GM21786 (cell line): ENCODE data around the gene ZKSCAN5.
A peak's percentile ranks its signal among the peaks of the same experiment; 100 is the strongest.
"Not testable (repeated sequence)": the region's sequence is repeated elsewhere in the genome, so short reads cannot be mapped to it uniquely, and the experiment has no call there.

Experiments used
- ATAC-seq: cut with Tn5 transposase; IDR thresholded peaks from one replicate; pipeline ENCODE4 v1.9.1; 2021; ENCODE audit not compliant: unreplicated experiment

ZKSCAN5 gene

DNA sequence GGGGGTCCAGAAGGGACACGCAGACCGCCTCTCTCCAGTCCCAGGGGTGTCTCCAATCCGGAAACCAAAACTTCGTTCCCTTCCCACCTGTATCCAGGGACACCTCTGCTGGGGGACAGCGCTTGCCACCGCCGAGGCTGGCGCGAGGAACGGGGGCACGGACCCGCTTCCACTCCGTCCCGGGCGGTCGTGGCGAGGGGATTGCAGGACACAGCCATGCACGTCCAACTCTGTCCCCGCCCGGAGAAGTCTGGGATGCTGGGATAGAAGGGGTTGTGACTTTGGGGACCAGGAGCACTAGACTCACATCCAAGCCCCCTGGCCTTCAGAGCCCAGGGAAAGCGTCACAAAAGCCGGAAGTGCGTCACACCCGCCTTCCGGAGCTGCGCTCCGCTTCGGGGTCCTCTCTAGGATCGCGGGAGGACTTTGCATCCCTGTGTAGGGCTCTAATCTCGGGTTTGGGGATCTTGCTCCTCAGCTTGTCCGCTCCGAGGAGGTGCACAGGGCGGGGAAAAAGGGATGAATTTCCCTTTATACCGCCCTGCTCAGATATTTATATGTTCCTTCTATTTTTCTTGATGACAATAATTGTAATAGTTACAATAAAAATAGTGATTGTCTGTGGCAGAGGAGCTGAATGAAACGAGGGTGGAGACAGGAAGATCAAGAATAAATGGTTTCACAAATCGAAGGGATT, 47.5 kb downstream of the ZKSCAN5 start, which contains the start of gene FAM200A:
Gene FAM200A, minus strand, starts transcription at position 348 of the 697 bp plus-strand sequence. CDS start 3,707 bp downstream, outside the sequence.
- peak; percentile 98 for ATAC-seq

DNA sequence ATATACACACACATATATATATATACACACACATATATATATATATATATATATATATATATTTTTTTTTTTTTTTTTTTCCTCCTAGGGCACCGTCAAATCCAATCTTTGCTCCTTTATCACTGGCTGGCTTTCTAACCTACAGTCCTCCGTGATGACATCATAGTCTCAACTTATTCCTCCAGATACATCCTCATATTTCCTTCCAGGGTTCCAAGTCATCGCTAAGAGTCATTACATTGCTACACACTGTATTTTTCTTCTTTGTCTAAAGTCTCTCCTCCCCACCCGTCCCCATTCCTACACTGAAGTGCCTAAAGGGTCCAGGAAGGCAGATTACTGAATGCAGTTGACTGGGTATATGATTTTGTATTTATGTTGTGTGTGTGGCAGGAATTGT, 48.6 kb downstream of the ZKSCAN5 start:
- no peak for ATAC-seq

DNA sequence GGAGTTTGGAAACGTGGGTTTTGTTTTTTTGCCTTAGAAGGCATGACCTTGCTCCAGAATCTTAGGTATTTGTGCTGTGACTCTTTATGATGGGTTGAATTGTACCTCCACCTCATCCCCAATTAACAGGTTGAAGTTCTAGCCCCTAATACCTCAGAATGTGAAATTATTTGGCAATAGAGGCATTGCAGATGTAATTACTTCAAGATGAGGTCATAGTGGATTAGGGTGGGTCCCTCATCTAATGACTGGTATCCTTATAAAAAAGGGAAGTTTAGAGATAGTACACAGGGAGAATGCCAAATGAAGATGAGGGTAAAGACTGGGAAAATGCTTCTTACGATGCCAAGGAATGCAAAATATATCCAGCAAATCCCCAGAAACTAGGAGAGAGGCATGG, 50.5 kb downstream of the ZKSCAN5 start:
- no peak for ATAC-seq

DNA sequence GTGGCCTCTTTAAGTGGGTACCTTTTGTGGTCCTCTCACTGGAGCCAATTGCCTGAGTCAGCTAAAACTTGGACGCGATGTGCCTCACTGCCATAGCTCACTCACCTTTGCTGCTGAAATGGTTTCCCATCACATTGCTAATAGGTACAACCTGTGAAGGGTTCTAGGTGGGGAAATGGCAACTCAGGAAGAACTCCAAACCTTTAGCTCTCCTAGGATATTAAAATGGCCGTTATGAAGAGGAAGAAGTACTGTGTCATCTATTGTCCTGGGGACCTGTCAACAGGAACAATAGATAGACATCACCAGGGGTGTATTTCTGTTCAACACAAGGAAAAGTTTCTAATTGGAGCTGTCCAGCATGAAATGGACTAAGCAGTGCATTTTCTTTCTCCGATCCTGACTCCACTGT, 52.7 kb downstream of the ZKSCAN5 start:
- no peak for ATAC-seq

DNA sequence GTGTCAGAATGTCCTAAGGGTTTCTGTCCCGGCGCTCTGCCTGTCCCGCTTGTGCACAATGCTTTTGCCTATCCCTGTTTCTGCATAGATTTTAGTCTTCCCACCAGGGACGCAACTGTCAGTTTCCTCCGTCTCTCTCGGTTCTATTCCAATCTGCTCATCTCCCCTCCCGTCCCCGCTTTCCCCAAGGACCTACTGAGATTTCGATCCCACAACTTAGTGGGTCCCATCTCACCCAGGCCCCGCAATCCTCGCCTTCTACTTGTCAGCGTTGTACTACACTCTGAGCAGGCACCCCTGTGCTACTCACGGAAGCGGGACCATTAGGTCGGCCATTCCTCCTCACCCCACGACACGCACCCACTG, 53.5 kb downstream of the ZKSCAN5 start:
- ATAC-seq, result no peak

DNA sequence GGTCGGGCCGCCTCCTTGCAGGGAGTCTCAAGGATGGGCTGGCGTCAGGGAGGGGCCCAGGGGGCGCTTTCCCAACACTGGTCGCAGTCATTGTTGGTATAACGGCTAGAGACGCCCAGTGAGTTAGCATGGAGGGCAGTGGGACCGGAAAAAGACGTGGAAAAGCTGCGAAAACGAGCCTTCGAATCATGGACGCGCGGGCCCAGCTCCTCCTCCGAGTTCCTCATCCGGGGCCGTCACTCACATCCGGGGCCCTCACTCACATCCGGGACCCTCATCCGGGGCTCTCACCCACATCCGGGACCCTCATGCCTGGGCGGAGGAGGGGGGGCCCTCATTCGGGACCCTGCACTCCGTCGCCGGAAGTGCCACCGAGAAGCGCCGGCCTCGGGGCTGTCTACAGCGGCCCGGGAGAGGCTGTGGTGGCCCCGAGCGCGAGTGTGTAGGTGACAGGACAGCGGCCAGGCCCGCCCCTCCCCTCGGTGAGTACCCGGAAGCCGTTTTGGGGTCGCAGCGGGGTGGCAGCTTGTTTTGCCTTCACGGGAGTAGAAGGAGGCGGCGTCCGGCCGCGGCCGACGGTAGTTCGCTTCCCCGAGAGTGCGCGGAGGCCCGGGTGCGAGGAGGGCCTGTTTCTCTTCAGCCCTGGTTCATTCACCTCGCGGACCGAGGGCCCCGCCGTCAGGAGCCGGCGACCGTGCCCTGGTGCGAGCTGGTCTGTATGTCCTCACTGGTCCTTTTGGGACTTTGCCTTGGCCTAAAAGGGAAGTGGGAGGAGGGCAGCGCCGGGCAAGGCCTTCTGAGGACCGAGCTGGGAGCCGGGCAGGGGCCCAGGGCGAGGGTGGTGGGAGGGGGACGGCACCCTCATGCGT, 54.1 kb downstream of the ZKSCAN5 start, which contains the start of gene ZNF655:
Gene ZNF655, plus strand, starts transcription at position 337 of the 869 bp plus-strand sequence. CDS start 1,918 bp downstream, outside the sequence.
- ATAC-seq, result peak; percentile 80

DNA sequence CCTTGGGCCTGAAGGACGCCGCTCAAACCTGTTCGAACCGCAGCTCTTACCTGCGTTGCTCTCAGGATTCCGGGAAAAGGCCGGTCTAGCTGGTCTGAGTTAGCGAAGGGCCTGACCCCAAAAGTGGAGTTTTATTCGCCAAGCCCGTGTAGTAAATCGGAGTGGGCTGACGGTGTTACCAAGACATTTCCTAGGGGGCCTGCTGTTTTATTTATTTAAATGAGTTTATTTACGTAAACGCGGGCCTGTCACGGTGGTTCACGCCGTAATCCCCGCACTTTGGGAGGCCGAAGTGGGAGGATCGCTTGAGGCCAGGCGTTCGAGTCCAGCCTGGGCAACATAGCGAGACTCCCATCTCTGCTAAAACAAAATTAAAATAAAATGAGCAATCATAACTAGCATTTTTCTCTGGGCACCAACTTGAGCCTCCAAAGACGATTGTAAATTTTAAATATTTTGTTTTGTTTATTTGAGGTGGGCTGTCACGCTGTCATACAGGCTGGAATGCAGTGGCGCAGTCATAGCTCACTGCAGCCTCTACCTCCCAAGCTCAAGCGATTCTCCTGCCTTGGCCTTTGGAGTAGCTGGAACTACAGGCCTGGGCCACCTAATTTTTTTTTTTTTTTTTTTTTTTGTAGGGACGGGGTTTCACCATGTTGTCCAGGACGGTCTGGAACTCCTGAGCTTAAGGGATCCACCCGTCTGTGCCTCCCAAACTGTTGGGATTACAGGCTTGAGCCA, 54.9 kb downstream of the ZKSCAN5 start:
- no peak for ATAC-seq

DNA sequence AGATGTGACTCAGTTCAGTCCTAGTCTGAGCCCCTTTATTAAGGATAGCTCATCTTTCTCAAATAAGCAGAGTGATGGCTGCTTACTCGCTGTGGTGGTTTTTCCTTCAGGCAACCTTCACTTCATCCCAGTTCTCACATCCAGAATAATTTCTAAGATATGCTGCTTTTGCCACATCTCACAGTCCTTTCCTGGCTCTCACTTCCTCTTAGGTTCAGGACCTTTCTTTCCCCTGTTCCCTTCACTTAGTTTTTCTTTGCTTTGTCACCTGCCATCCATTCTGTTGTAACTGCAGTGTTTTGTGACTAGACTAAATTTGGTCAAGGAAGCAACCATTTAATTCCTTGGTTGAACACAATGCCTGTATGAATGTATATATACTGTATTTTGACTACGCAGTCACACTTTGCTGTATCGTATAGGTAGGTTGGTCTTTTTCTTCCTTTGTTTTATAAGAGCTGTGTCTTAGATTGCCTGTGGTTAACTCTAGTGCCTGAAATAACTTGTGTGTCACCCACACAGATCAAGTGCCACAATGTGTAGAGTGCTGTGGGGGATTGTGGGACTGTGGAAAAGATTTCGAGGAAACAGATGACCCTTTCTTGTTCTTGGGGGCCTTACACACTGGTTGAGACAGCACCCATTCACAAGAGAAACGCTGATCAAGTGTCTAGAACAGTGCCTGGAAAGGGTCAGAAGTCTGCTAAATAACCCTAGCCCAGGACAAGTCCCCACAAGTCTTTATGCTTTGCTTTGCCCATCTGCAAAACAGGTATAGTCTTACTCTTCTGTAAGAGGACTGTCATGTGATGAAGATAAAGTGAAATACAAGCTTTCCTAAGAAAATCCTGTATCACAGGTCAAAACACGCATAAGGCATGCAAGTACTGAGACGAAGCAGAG, 56.6 kb downstream of the ZKSCAN5 start:
- no peak for ATAC-seq

DNA sequence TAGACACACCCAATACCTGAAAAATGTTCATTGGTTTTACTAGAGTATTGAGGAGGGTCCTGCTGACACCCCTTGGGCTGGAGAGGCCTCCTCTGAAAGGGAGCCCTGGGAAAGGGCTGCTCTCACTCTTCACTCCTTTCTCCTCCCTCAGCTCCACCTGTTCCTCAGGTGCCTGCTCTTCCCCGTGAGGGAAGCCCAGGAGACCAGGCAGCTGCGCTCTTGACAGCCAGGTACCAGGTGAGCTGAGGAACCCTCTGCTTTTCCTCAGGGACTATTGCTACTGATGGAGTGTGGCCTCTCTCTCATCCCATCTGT, 57.2 kb downstream of the ZKSCAN5 start:
- no peak for ATAC-seq

DNA sequence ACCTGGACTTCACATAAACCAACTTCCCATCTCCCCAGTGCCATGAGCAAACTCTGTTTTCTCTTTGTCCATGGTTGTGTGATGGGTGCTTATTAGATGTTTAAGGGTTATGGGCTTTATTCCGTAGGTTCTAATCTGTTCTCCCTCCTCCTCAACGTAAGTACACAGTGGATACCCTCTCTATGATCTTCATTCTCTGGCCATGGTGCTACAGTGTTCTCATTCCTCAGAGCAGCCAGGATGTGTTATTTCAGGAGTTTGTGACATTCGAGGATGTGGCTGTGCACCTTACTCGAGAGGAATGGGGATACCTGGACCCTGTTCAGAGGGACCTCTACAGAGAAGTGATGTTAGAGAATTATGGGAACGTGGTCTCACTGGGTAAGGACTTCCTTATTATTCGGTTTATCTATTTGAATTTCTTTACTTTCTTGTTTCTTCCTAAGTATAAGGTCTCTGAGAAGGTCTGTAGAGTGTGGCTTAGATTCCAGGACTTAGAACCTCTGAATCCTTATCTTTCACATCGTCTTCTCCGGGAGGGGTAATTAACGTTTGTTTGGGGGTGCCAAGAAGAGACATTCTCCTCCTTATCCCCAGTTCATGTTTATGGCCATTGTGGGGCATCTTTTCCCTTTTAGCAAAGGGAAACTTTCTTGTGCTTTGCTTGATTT, 57.8 kb downstream of the ZKSCAN5 start:
- no peak for ATAC-seq

DNA sequence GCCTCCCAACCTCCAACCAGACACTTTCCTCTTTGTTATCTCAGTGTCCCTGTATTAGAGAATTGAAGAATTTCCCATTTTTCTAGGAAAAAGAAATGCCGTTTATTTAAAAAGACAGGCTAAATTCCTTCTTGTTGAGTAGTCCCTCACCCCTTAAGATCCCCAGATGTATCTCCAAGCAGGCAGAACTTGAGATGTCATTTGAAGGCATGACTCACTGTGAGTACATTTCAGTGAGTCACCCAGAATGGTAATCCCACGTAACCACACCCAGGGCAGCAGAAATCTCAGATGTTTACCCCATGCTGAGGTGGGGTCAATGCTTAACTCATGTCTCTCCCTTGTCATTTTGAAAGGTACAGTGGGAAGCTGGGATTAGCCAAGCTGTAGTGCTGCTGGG, 58.4 kb downstream of the ZKSCAN5 start:
- no peak for ATAC-seq

DNA sequence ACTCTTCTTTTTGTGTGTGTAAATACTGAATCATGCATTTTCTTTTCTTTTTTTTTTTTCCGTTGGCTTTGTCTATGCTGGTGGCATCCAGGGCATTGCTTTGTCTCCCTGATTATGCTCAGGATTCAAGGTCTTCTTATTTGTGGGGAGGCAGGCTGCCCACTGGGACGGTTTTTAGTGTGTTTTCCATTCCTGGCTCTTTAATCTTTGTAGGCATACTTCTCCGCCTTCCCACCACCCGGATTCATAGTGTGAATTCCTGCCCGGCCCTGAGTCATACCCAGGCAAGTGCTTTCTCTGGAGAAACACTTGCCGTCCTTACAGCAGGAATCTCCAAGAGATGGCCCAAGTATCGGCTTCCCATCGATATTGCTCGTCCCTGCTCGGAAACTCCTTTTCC, 59.2 kb downstream of the ZKSCAN5 start:
- ATAC-seq, result no peak

DNA sequence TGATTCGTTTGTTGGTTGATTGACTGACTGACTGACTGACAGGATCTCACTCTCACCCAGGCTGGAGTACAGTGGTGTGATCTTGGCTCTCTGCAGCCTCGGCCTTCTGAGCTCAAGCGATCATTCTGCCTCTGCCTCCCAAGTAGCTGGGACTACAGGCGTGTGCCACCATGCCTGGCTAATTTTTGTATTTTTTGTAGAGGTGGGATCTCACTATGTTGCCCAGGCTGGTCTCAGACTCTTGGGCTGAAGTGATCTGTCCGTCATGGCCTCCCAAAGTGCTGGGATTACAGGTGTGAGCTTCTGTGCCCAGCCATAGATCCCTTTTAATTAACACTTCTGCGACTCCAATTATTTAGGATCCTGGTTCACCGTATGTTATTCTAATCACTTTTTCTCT, 64.3 kb downstream of the ZKSCAN5 start:
- not testable (repeated sequence) for ATAC-seq

DNA sequence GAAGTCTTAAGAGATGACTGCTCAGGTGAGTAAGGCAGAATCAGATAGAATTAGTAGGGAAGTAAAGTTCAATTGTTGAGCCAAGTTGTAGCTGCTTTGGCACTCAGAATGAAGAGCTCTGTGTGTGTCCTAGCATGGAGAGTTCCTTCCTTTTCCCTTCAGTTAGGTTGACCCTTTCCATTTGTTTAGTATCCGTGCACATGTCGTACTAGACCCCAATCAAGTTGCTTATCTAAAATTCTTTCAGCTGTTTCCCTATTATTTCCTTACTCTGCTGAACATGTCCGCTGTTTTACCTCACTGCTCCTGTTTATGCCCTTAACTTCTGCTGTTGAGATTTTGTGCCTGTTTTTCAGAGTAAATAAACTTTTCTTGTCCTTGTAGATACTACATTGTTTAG, 67.3 kb downstream of the ZKSCAN5 start:
- ATAC-seq, result no peak

DNA sequence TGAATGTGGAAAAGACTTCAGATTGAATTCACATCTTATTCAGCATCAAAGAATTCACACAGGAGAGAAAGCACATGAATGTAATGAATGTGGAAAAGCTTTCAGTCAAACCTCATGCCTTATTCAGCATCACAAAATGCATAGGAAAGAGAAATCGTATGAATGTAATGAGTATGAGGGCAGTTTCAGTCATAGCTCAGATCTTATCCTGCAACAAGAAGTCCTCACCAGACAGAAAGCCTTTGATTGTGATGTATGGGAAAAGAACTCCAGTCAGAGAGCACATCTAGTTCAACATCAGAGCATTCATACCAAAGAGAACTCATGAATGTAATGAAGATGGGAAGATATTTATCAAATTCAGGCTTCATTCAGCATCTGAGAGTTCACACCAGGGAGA, 68.8 kb downstream of the ZKSCAN5 start:
- ATAC-seq, result no peak

DNA sequence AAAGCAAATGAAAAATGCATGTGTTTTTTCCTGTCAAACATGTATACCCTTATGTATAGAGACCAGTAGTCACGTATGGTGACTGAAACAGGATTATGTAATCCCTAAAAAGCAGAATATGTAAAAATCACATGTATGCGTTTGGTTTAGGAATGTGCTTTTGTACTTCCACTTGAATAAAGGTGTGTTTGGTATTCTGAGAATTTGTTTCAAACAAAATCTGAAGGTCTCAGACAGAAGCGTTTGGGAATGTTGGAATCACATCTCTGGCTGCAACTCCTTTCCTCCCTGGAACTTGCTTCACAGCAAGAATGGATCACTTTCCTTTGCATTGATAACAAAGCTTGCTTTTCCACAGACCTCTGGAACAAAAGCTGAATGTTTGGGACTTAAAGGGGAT, 71.8 kb downstream of the ZKSCAN5 start:
- no peak for ATAC-seq

DNA sequence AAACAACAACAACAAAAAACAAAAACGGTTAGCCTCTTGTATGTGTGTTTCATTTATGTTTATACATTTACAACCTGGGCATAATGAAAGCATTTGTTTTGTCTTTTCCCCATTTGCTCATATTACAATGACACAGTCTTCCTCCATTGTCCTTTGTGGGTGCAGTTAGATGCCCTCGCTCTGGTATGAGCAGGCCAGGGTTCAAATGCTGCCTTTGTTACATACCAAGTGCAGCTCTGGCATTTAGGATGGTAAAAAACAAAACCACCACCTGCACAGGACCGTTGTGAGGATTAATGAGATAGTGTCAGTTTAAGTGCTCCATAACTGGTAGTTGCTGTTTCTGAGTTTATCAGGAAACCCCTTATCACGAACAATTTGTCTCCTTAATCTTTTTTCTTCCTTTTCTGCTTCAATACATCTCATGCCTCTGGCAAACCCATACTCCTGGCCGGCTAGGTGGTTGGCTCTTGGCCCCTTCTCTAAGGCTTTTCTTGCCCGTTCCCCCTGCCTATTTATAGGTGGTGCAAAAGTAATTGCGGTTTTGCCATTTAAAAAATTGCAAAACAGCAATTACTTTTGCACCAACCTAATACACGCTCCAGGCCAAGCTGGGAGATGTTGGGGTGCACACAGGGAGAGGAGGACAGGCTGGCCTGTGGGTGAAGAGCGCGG, 75.0 kb downstream of the ZKSCAN5 start:
- ATAC-seq, result no peak

DNA sequence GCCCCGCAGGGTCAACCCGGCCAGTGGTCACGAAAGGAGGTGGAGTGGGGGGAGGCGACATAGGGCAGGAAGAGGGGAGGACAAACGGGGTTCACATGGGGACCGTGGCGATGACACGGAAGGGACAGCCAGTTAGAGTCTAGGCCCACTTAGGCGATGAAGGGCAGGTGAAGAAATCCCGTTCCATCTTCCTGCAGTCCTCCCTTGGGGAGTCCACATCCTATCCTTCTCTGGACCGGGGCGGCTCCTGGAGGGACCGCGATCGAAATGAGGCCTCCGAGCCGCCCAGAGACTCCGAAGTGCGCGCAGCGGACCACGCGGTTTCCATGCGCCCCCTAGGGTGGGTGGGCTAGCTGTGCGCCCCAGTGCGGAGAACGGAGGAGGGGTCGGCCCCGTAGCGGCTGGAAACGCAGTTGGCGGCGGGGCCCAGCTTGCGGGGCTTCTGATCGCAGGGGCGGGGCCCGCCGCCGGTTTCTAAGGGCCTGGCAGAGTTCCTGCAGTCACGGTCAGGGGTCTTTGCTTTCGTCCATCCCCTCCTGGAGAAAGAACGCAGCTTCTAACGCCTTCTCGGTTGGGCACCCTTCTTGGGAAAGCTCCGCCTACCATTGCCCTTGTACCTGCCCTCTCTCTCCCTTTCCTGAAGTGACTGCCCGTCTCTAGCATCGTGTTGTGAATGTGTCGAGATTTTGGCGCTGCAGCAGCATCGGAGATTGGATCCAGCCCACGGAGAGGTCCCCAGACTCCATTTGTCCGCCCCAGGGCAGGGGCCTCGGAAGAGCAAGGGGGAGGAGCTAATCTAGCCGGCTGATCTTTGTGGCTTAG, 75.7 kb downstream of the ZKSCAN5 start:
- no peak for ATAC-seq
